Activated naive CD8-positive, alpha-beta T cell treated with anti-CD3 and anti-CD28 coated beads, Interleukin-2, amount 10 ng/mL, durations not matched to agents 7 days and 5 days (primary cell): Measurements from ENCODE around the gene RNF167. TPM values are rescaled to one million over a fixed set of nuclear protein-coding genes. Genes with fewer than 3 reads are reported as not detected.
A peak's percentile ranks its signal among the peaks of the same experiment; 100 is the strongest.
"Not testable (repeated sequence)": the region's sequence is repeated elsewhere in the genome, so short reads cannot be mapped to it uniquely, and the experiment has no call there.

Experiments
- ATAC-seq: fragments of 150-1000 bp; cut with Tn5 transposase; one replicate; pipeline ENCODE4 v1.10.0; 2021; ENCODE audit warnings: low read depth, moderate library complexity
- POLR2A ChIA-PET: fragments of 350-600 bp; sonication (Branson Sonifier 250); formaldehyde crosslinking; loops from one replicate; lab custom pipeline; 2021; ENCODE audit warnings: antibody characterized with exemption; lab: Charles Lee
- DNase-seq: peaks from one replicate; pipeline ENCODE4 v3.0.0; 2021
- H3K27ac Mint-ChIP-seq: one replicate; pipeline ENCODE4 v1.8.0; 2022; ENCODE audit warnings: mild to moderate bottlenecking, mixed read lengths
- H3K27me3 Mint-ChIP-seq: one replicate; pipeline ENCODE4 v1.8.0; 2022; ENCODE audit warnings: mild to moderate bottlenecking, moderate library complexity, mixed read lengths
- H3K36me3 Mint-ChIP-seq: one replicate; pipeline ENCODE4 v1.8.0; 2021; ENCODE audit warnings: mild to moderate bottlenecking, mixed read lengths
- H3K4me1 Mint-ChIP-seq: one replicate; pipeline ENCODE4 v1.8.0; 2021; ENCODE audit warnings: mixed read lengths
- H3K4me3 Mint-ChIP-seq: one replicate; pipeline ENCODE4 v1.8.0; 2022; ENCODE audit warnings: mild to moderate bottlenecking, moderate library complexity, mixed read lengths
- H3K9me3 Mint-ChIP-seq: one replicate; pipeline ENCODE4 v1.8.0; 2021; ENCODE audit warnings: mixed read lengths
- total RNA-seq, 2 experiments: library from RNA; stranded (reverse); gene quantifications; one replicate each; pipeline ENCODE4 v1.2.3, GENCODE V29; 2021

Gene RNF167
- total RNA-seq, 2 experiments from 2014 or later = 202 TPM

- DNase-seq (no peak), ATAC-seq (peak; percentile 1)
- H3K4me1 Mint-ChIP-seq = peaks cover 21% of the 10 kb centered on the region
- H3K27me3 Mint-ChIP-seq = peaks cover 6% of the 10 kb centered on the region
- H3K9me3 Mint-ChIP-seq = no peaks in the 10 kb centered on the region
- POLR2A ChIA-PET = interaction anchor here (0.7 to 2.2 kb wide), 10 partner anchors 8 to 344 kb away, joined by 3 to 8 read pairs (median 4); partner anchors contain the start of genes ARRB2, MYBBP1A, PFN1 and RNF167
- H3K36me3 Mint-ChIP-seq = peaks cover 5% of the 10 kb centered on the region
- H3K4me3 Mint-ChIP-seq = peak overlapping the region; percentile 88
- no peak overlapping the region for H3K27ac Mint-ChIP-seq
Measured at GRCh38 chr17:4898927-4899326, 41.1 kb upstream of the RNF167 start.

- peak within 1 kb of the TSS; percentile 88 for H3K4me3 Mint-ChIP-seq
- ATAC-seq = peak; percentile 71
- H3K4me1 Mint-ChIP-seq = peaks cover 21% of the 10 kb centered on the region
- H3K9me3 Mint-ChIP-seq = no peaks in the 10 kb centered on the region
- POLR2A ChIA-PET = interaction anchor here (0.6 to 2.2 kb wide), 13 partner anchors 9 to 344 kb away, joined by 3 to 8 read pairs (median 3); partner anchors contain the start of genes ARRB2, MYBBP1A, PFN1 and PLD2
- peaks cover 5% of the 10 kb centered on the region for H3K36me3 Mint-ChIP-seq
- peak; percentile 87 for DNase-seq
- H3K27me3 Mint-ChIP-seq = peaks cover 6% of the 10 kb centered on the region
- peak within 1 kb of the TSS; percentile 84 for H3K27ac Mint-ChIP-seq
Measured at GRCh38 chr17:4899341-4900230, 40.5 kb upstream of the RNF167 start, which contains the start of gene C17orf107. C17orf107 (plus strand) TSS chr17:4899536; CDS start chr17:4899763, 227 bp downstream.

GRCh38 chr17:4900231-4901107, 39.6 kb upstream of the RNF167 start:
- Mint-ChIP-seq H3K27me3 (peaks cover 9% of the 10 kb centered on the region), H3K36me3 (peaks cover 5% of the 10 kb centered on the region), H3K4me1 (peaks cover 21% of the 10 kb centered on the region), H3K9me3 (no peaks in the 10 kb centered on the region), H3K27ac (peak overlapping the region; percentile 73), H3K4me3 (peak overlapping the region; percentile 88)
- peak; percentile 57 for ATAC-seq
- peak; percentile 64 for DNase-seq
- POLR2A ChIA-PET = interaction anchor here (0.6 to 2.2 kb wide), 6 partner anchors 9 to 190 kb away, joined by 3 to 8 read pairs (median 4); partner anchors contain the start of genes ARRB2, PFN1 and PLD2

GRCh38 chr17:4901108-4901647, 38.9 kb upstream of the RNF167 start:
- POLR2A ChIA-PET = interaction anchor here (0.9 to 1.7 kb wide), 4 partner anchors 17 to 192 kb away, joined by 3 to 8 read pairs (median 4); partner anchors contain the start of genes PFN1, RNF167 and SLC25A11
- peak overlapping the region; percentile 88 for H3K4me3 Mint-ChIP-seq
- DNase-seq (no peak), ATAC-seq (no peak)
- peaks cover 21% of the 10 kb centered on the region for H3K4me1 Mint-ChIP-seq
- H3K36me3 Mint-ChIP-seq = peaks cover 3% of the 10 kb centered on the region
- H3K27ac Mint-ChIP-seq = peak overlapping the region; percentile 73
- peaks cover 9% of the 10 kb centered on the region for H3K27me3 Mint-ChIP-seq
- H3K9me3 Mint-ChIP-seq = no peaks in the 10 kb centered on the region

GRCh38 chr17:4901648-4902344, 38.3 kb upstream of the RNF167 start:
- ATAC-seq (no peak), DNase-seq (peak; percentile 41)
- no peaks in the 10 kb centered on the region for H3K9me3 Mint-ChIP-seq
- peaks cover 9% of the 10 kb centered on the region for H3K27me3 Mint-ChIP-seq
- peaks cover 21% of the 10 kb centered on the region for H3K4me1 Mint-ChIP-seq
- POLR2A ChIA-PET = interaction anchor here (0.9 to 1.7 kb wide), 4 partner anchors 16 to 193 kb away, joined by 3 to 8 read pairs (median 4); partner anchors contain the start of genes PFN1, RNF167 and SLC25A11
- no peak overlapping the region for H3K4me3 Mint-ChIP-seq
- H3K27ac Mint-ChIP-seq = no peak overlapping the region
- H3K36me3 Mint-ChIP-seq = peaks cover 2% of the 10 kb centered on the region

GRCh38 chr17:4902540-4902939, 37.5 kb upstream of the RNF167 start:
- no peak overlapping the region for H3K4me3 Mint-ChIP-seq
- POLR2A ChIA-PET = interaction anchor here (1.2 to 1.3 kb wide), 3 partner anchors 38 to 193 kb away, joined by 3 to 5 read pairs (median 4); partner anchors contain the start of genes RNF167, SLC25A11 and SPAG7
- no peaks in the 10 kb centered on the region for H3K9me3 Mint-ChIP-seq
- H3K36me3 Mint-ChIP-seq = no peaks in the 10 kb centered on the region
- no peak for DNase-seq
- ATAC-seq = no peak
- peaks cover 9% of the 10 kb centered on the region for H3K27me3 Mint-ChIP-seq
- peak overlapping the region; percentile 41 for H3K27ac Mint-ChIP-seq
- H3K4me1 Mint-ChIP-seq = peaks cover 21% of the 10 kb centered on the region

- peak; percentile 58 for DNase-seq
- Mint-ChIP-seq H3K27ac (peak within 1 kb of the TSS; percentile 59), H3K27me3 (peaks cover 9% of the 10 kb centered on the region), H3K9me3 (no peaks in the 10 kb centered on the region), H3K36me3 (no peaks in the 10 kb centered on the region), H3K4me1 (peaks cover 21% of the 10 kb centered on the region), H3K4me3 (peak within 1 kb of the TSS; percentile 52)
- POLR2A ChIA-PET = interaction anchor here (1.2 to 1.3 kb wide), 2 partner anchors 64 to 193 kb away, joined by 3 to 4 read pairs; partner anchors contain the start of gene SPAG7
- ATAC-seq = peak; percentile 27
Measured at GRCh38 chr17:4903051-4903818, 36.8 kb upstream of the RNF167 start, which contains the start of gene CHRNE. CHRNE (minus strand) TSS chr17:4903098; CDS start chr17:4903063, 35 bp downstream.

- H3K4me3 Mint-ChIP-seq, POLR2A ChIA-PET: not testable (repeated sequence)
Measured at GRCh38 chr17:4906642-4907041, 33.4 kb upstream of the RNF167 start.

GRCh38 chr17:4908301-4908700, 31.8 kb upstream of the RNF167 start:
- H3K9me3 Mint-ChIP-seq = no peaks in the 10 kb centered on the region
- H3K4me1 Mint-ChIP-seq = peaks cover 4% of the 10 kb centered on the region
- no peak overlapping the region for H3K4me3 Mint-ChIP-seq
- H3K27me3 Mint-ChIP-seq = peaks cover 11% of the 10 kb centered on the region
- no peak overlapping the region for H3K27ac Mint-ChIP-seq
- ATAC-seq = peak; percentile 34
- H3K36me3 Mint-ChIP-seq = peaks cover 1% of the 10 kb centered on the region
- POLR2A ChIA-PET = interaction anchor here (0.6 to 2.7 kb wide), 8 partner anchors 28 to 586 kb away, joined by 3 to 19 read pairs (median 6); partner anchors contain the start of genes PFN1, RNF167, SLC25A11 and SPAG7
- peak; percentile 41 for DNase-seq

More at GRCh38 chr17:4906642-4907041, 33.4 kb upstream of the RNF167 start:
- ATAC-seq, H3K27ac Mint-ChIP-seq, H3K27me3 Mint-ChIP-seq, H3K36me3 Mint-ChIP-seq, H3K9me3 Mint-ChIP-seq, DNase-seq: not testable (repeated sequence)
- peaks cover 14% of the 10 kb centered on the region for H3K4me1 Mint-ChIP-seq

GRCh38 chr17:4908711-4909496, 31.2 kb upstream of the RNF167 start:
- POLR2A ChIA-PET = interaction anchor here (0.5 to 2.7 kb wide), 19 partner anchors 9 to 586 kb away, joined by 3 to 19 read pairs (median 4); partner anchors contain the start of genes C17orf107, PFN1, RNF167 and SLC25A11
- H3K27me3 Mint-ChIP-seq = peaks cover 12% of the 10 kb centered on the region
- no peak overlapping the region for H3K27ac Mint-ChIP-seq
- DNase-seq (peak; percentile 82), ATAC-seq (peak; percentile 96)
- H3K9me3 Mint-ChIP-seq = no peaks in the 10 kb centered on the region
- no peaks in the 10 kb centered on the region for H3K4me1 Mint-ChIP-seq
- H3K4me3 Mint-ChIP-seq = no peak overlapping the region
- H3K36me3 Mint-ChIP-seq = peaks cover 1% of the 10 kb centered on the region
